Mucosa of rectum (tissue), 2 donors: ENCODE measurements around the gene APH1B.

Experiments used
- H3K27ac ChIP-seq, 2 donors: one replicate each; pipeline ENCODE4 v1.7.0; 2013; ENCODE audit warnings: inconsistent platforms in 2 of 2, low read depth in 2 of 2, low read length in 2 of 2
- H3K27me3 ChIP-seq, 2 donors: one replicate each; pipeline ENCODE4 v1.7.0; 2013; ENCODE audit warnings: low read length in 2 of 2; ENCODE audit not compliant: control insufficient read depth in 2 of 2, insufficient read depth in 2 of 2
- H3K36me3 ChIP-seq, 2 donors: one replicate each; pipeline ENCODE4 v1.7.0; 2013; ENCODE audit warnings: low read length in 2 of 2; ENCODE audit not compliant: control insufficient read depth in 2 of 2, insufficient read depth in 2 of 2
- H3K4me1 ChIP-seq, 2 donors: one replicate each; pipeline ENCODE4 v1.7.0; 2013; ENCODE audit warnings: low read length in 2 of 2, mild to moderate bottlenecking in 1 of 2; ENCODE audit not compliant: control insufficient read depth in 2 of 2, insufficient read depth in 2 of 2
- H3K4me3 ChIP-seq, 2 donors: one replicate each; pipeline ENCODE4 v1.7.0; 2013; ENCODE audit warnings: low read length in 2 of 2
- H3K9ac ChIP-seq, 2 donors: one replicate each; pipeline ENCODE4 v1.7.0; 2013; ENCODE audit warnings: low read length in 2 of 2, low read depth in 1 of 2, mild to moderate bottlenecking in 1 of 2
- H3K9me3 ChIP-seq, 2 donors: one replicate each; pipeline ENCODE4 v1.7.0; 2013; ENCODE audit warnings: low read length in 2 of 2; ENCODE audit not compliant: control insufficient read depth in 2 of 2
- donor health status: healthy.
- donor health status: Normal muscosa, but diverticular disease.

Gene APH1B

GRCh38 chr15:63238171-63238570 is 39.2 kb upstream of the APH1B start:
- H3K9me3 ChIP-seq: no peaks in the 10 kb centered on the region
- H3K9ac ChIP-seq: no peak overlapping the region
- H3K36me3 ChIP-seq: no peaks in the 10 kb centered on the region
- no peaks in the 10 kb centered on the region for H3K27me3 ChIP-seq
- no peak overlapping the region for H3K4me3 ChIP-seq
- no peak overlapping the region for H3K27ac ChIP-seq
- H3K4me1 ChIP-seq: peaks cover 13 to 16% of the 10 kb centered on the region in 2 donors

GRCh38 chr15:63238796-63239195 is 38.6 kb upstream of the APH1B start:
- H3K36me3 ChIP-seq: no peaks in the 10 kb centered on the region
- H3K27me3 ChIP-seq: no peaks in the 10 kb centered on the region
- H3K4me3 ChIP-seq: no peak overlapping the region
- no peak overlapping the region for H3K27ac ChIP-seq
- peaks cover 12 to 14% of the 10 kb centered on the region in 2 donors for H3K4me1 ChIP-seq
- no peak overlapping the region for H3K9ac ChIP-seq
- H3K9me3 ChIP-seq: no peaks in the 10 kb centered on the region

- Histone ChIP-seq H3K9me3 (no peaks in the 10 kb centered on the region), H3K4me3 (no peak overlapping the region), H3K9ac (no peak overlapping the region), H3K4me1 (peaks cover 2 to 7% of the 10 kb centered on the region in 2 donors), H3K27me3 (no peaks in the 10 kb centered on the region), H3K36me3 (no peaks in the 10 kb centered on the region), H3K27ac (no peak overlapping the region)
Observed at GRCh38 chr15:63240109-63240508, 37.3 kb upstream of the APH1B start.

- H3K36me3 ChIP-seq: no peaks in the 10 kb centered on the region
- no peaks in the 10 kb centered on the region for H3K9me3 ChIP-seq
- no peak overlapping the region for H3K27ac ChIP-seq
- H3K4me3 ChIP-seq: no peak overlapping the region
- H3K9ac ChIP-seq: no peak overlapping the region
- peaks cover 2 to 7% of the 10 kb centered on the region in 2 donors for H3K4me1 ChIP-seq
- no peaks in the 10 kb centered on the region for H3K27me3 ChIP-seq
Observed at GRCh38 chr15:63241316-63241715, 36.1 kb upstream of the APH1B start.

- no peaks in the 10 kb centered on the region for H3K9me3 ChIP-seq
- H3K9ac ChIP-seq: no peak overlapping the region
- H3K4me3 ChIP-seq: no peak overlapping the region
- H3K27ac ChIP-seq: peak overlapping the region in 1 of 2 donors; percentile 44
- no peaks in the 10 kb centered on the region for H3K27me3 ChIP-seq
- H3K4me1 ChIP-seq: peaks cover 2 to 7% of the 10 kb centered on the region in 2 donors
- no peaks in the 10 kb centered on the region for H3K36me3 ChIP-seq
Observed at GRCh38 chr15:63243101-63243500, 34.3 kb upstream of the APH1B start.

GRCh38 chr15:63243776-63244175 is 33.6 kb upstream of the APH1B start:
- Histone ChIP-seq H3K36me3 (no peaks in the 10 kb centered on the region), H3K9ac (no peak overlapping the region), H3K4me1 (peaks cover 2 to 4% of the 10 kb centered on the region in 2 donors), H3K9me3 (no peaks in the 10 kb centered on the region), H3K4me3 (no peak overlapping the region), H3K27ac (peak overlapping the region in 1 of 2 donors; percentile 44), H3K27me3 (no peaks in the 10 kb centered on the region)

- Histone ChIP-seq H3K4me3 (no peak overlapping the region), H3K9me3 (no peaks in the 10 kb centered on the region), H3K36me3 (no peaks in the 10 kb centered on the region), H3K4me1 (no peaks in the 10 kb centered on the region), H3K27me3 (no peaks in the 10 kb centered on the region), H3K27ac (peak overlapping the region in 1 of 2 donors; percentile 53), H3K9ac (no peak overlapping the region)
Observed at GRCh38 chr15:63244399-63244798, 33.0 kb upstream of the APH1B start.

- Histone ChIP-seq H3K27me3 (no peaks in the 10 kb centered on the region), H3K36me3 (peaks cover 0 to under 1% of the 10 kb centered on the region in 2 donors), H3K27ac (peak overlapping the region in 1 of 2 donors; percentile 53), H3K4me3 (no peak overlapping the region), H3K9me3 (no peaks in the 10 kb centered on the region), H3K4me1 (no peaks in the 10 kb centered on the region), H3K9ac (no peak overlapping the region)
Observed at GRCh38 chr15:63244976-63245645, 32.3 kb upstream of the APH1B start.

- peak overlapping the region in 1 of 2 donors; percentile 10 for H3K27ac ChIP-seq
- no peaks in the 10 kb centered on the region for H3K27me3 ChIP-seq
- H3K9me3 ChIP-seq: no peaks in the 10 kb centered on the region
- H3K4me1 ChIP-seq: no peaks in the 10 kb centered on the region
- H3K4me3 ChIP-seq: no peak overlapping the region
- H3K36me3 ChIP-seq: peaks cover 3 to 12% of the 10 kb centered on the region in 2 donors
- no peak overlapping the region for H3K9ac ChIP-seq
Observed at GRCh38 chr15:63246691-63247469, 30.5 kb upstream of the APH1B start.

GRCh38 chr15:63250312-63250965 is 27.0 kb upstream of the APH1B start:
- Histone ChIP-seq H3K9ac (no peak overlapping the region), H3K9me3 (no peaks in the 10 kb centered on the region), H3K27me3 (no peaks in the 10 kb centered on the region), H3K27ac (no peak overlapping the region), H3K4me1 (no peaks in the 10 kb centered on the region), H3K4me3 (no peak overlapping the region), H3K36me3 (peaks cover 3 to 12% of the 10 kb centered on the region in 2 donors)
